ENCODE results near the gene SSNA1. TPM values are rescaled to one million over a fixed set of nuclear protein-coding genes. Genes with fewer than 3 reads are reported as not detected.

The SSNA1 gene
- total and polyA plus RNA-seq, 4 donors, result 30.5 to 87.1 (median 57.2) TPM

Small RNA genes lying within 50 kb of the gene (microRNA-seq; reads per million reads assigned to microRNA genes)
- 0 reads per million in 2 donors for gene MIR3621

Other genes starting within 250 kb of the SSNA1 start
Only the 30 nearest of the 33 such genes appear.
- 100 to 1,000 TPM; 128 to 145 TPM for gene PTGDS, start 211.2 kb upstream of the SSNA1 start, total RNA-seq
- gene PTGDS, start 211.2 kb upstream of the SSNA1 start, polyA plus RNA-seq, result 10 to 100 TPM; 12.2 to 13.9 TPM
- 1 to 10 TPM in 1 of 2 donors, under 1 TPM in 1; 0.36 to 1.1 TPM for gene LCNL1, start 205.7 kb upstream of the SSNA1 start, total RNA-seq
- under 1 TPM in 1 of 2 donors, not detected in 1; 0.15 TPM for gene LCNL1, start 205.7 kb upstream of the SSNA1 start, polyA plus RNA-seq
- gene PAXX, start 196.3 kb upstream of the SSNA1 start, total RNA-seq, result 10 to 100 TPM; 27.8 to 42.0 TPM
- gene PAXX, start 196.3 kb upstream of the SSNA1 start, polyA plus RNA-seq, result 100 to 1,000 TPM in 1 of 2 donors, 10 to 100 TPM in 1; 39.9 to 192 TPM
- gene CLIC3, start 192.1 kb upstream of the SSNA1 start, total RNA-seq, result 1 to 10 TPM; 3.8 to 7.0 TPM
- 1 to 10 TPM; 1.6 to 6.7 TPM for gene CLIC3, start 192.1 kb upstream of the SSNA1 start, polyA plus RNA-seq
- 10 to 100 TPM; 27.3 to 60.0 TPM for gene ABCA2, start 160.4 kb upstream of the SSNA1 start, total RNA-seq
- 10 to 100 TPM in 1 of 2 donors, 1 to 10 TPM in 1; 9.0 to 48.1 TPM for gene ABCA2, start 160.4 kb upstream of the SSNA1 start, polyA plus RNA-seq
- under 1 TPM; 0.27 to 0.68 TPM for gene FUT7, start 156.6 kb upstream of the SSNA1 start, total RNA-seq
- not detected for gene FUT7, start 156.6 kb upstream of the SSNA1 start, polyA plus RNA-seq
- 100 to 1,000 TPM in 1 of 2 donors, 10 to 100 TPM in 1; 99.3 to 217 TPM for gene NPDC1, start 142.5 kb upstream of the SSNA1 start, total RNA-seq
- 100 to 1,000 TPM in 1 of 2 donors, 10 to 100 TPM in 1; 26.5 to 190 TPM for gene NPDC1, start 142.5 kb upstream of the SSNA1 start, polyA plus RNA-seq
- 1 to 10 TPM in 1 of 2 donors, under 1 TPM in 1; 0.16 to 1.7 TPM for gene ENTPD2, start 134.6 kb upstream of the SSNA1 start, total RNA-seq
- not detected for gene ENTPD2, start 134.6 kb upstream of the SSNA1 start, polyA plus RNA-seq
- under 1 TPM; 0.26 to 0.60 TPM for gene SAPCD2, start 118.1 kb upstream of the SSNA1 start, total RNA-seq
- under 1 TPM in 1 of 2 donors, not detected in 1; 0.50 TPM for gene SAPCD2, start 118.1 kb upstream of the SSNA1 start, polyA plus RNA-seq
- 10 to 100 TPM in 1 of 2 donors, 1 to 10 TPM in 1; 7.9 to 20.6 TPM for gene UAP1L1, start 111.2 kb upstream of the SSNA1 start, total RNA-seq
- 10 to 100 TPM in 1 of 2 donors, 1 to 10 TPM in 1; 4.1 to 13.2 TPM for gene UAP1L1, start 111.2 kb upstream of the SSNA1 start, polyA plus RNA-seq
- 10 to 100 TPM; 28.4 to 52.2 TPM for gene MAN1B1, start 101.7 kb upstream of the SSNA1 start, total RNA-seq
- 100 to 1,000 TPM in 1 of 2 donors, 10 to 100 TPM in 1; 21.2 to 104 TPM for gene MAN1B1, start 101.7 kb upstream of the SSNA1 start, polyA plus RNA-seq
- 100 to 1,000 TPM in 1 of 2 donors, 10 to 100 TPM in 1; 97.4 to 153 TPM for gene DPP7, start 73.9 kb upstream of the SSNA1 start, total RNA-seq
- gene DPP7, start 73.9 kb upstream of the SSNA1 start, polyA plus RNA-seq, result 100 to 1,000 TPM in 1 of 2 donors, 10 to 100 TPM in 1; 98.8 to 598 TPM
- not detected for gene GRIN1, start 49.5 kb upstream of the SSNA1 start, total RNA-seq
- gene GRIN1, start 49.5 kb upstream of the SSNA1 start, polyA plus RNA-seq, result not detected
- not detected for gene LRRC26, start 18.6 kb upstream of the SSNA1 start, total RNA-seq
- not detected for gene LRRC26, start 18.6 kb upstream of the SSNA1 start, polyA plus RNA-seq
- gene TMEM210, start 16.6 kb upstream of the SSNA1 start, total RNA-seq, result not detected
- gene TMEM210, start 16.6 kb upstream of the SSNA1 start, polyA plus RNA-seq, result not detected
- gene ANAPC2, start 116 bp upstream of the SSNA1 start, total RNA-seq, result 10 to 100 TPM; 38.7 to 54.0 TPM
- gene ANAPC2, start 116 bp upstream of the SSNA1 start, polyA plus RNA-seq, result 10 to 100 TPM; 13.3 to 84.5 TPM
- gene TPRN, start 12.1 kb downstream of the SSNA1 start, total RNA-seq, result 1 to 10 TPM; 4.3 to 5.9 TPM
- 10 to 100 TPM in 1 of 2 donors, 1 to 10 TPM in 1; 5.5 to 10.8 TPM for gene TPRN, start 12.1 kb downstream of the SSNA1 start, polyA plus RNA-seq
- 10 to 100 TPM; 21.5 to 25.7 TPM for gene TMEM203, start 17.0 kb downstream of the SSNA1 start, total RNA-seq
- 10 to 100 TPM; 25.9 to 27.5 TPM for gene TMEM203, start 17.0 kb downstream of the SSNA1 start, polyA plus RNA-seq
- gene NDOR1, start 17.0 kb downstream of the SSNA1 start, total RNA-seq, result 10 to 100 TPM; 10.0 to 14.2 TPM
- 10 to 100 TPM in 1 of 2 donors, 1 to 10 TPM in 1; 3.0 to 20.4 TPM for gene NDOR1, start 17.0 kb downstream of the SSNA1 start, polyA plus RNA-seq
- 1 to 10 TPM; 2.2 to 3.4 TPM for gene RNF208, start 33.6 kb downstream of the SSNA1 start, total RNA-seq
- gene RNF208, start 33.6 kb downstream of the SSNA1 start, polyA plus RNA-seq, result 10 to 100 TPM in 1 of 2 donors, 1 to 10 TPM in 1; 2.9 to 11.8 TPM
- not detected for gene CYSRT1, start 36.5 kb downstream of the SSNA1 start, total RNA-seq
- 1 to 10 TPM in 1 of 2 donors, not detected in 1; 1.1 TPM for gene CYSRT1, start 36.5 kb downstream of the SSNA1 start, polyA plus RNA-seq
- not detected for gene RNF224, start 38.8 kb downstream of the SSNA1 start, total RNA-seq
- gene RNF224, start 38.8 kb downstream of the SSNA1 start, polyA plus RNA-seq, result under 1 TPM; 0.08 to 0.25 TPM
- not detected for gene SLC34A3, start 42.2 kb downstream of the SSNA1 start, total RNA-seq
- not detected for gene SLC34A3, start 42.2 kb downstream of the SSNA1 start, polyA plus RNA-seq
- 100 to 1,000 TPM in 1 of 2 donors, 10 to 100 TPM in 1; 86.9 to 152 TPM for gene TUBB4B, start 52.6 kb downstream of the SSNA1 start, total RNA-seq
- 100 to 1,000 TPM in 1 of 2 donors, 10 to 100 TPM in 1; 94.2 to 128 TPM for gene TUBB4B, start 52.6 kb downstream of the SSNA1 start, polyA plus RNA-seq
- gene STPG3, start 62.6 kb downstream of the SSNA1 start, total RNA-seq, result not detected
- not detected for gene STPG3, start 62.6 kb downstream of the SSNA1 start, polyA plus RNA-seq
- 10 to 100 TPM; 35.5 to 40.9 TPM for gene NELFB, start 66.7 kb downstream of the SSNA1 start, total RNA-seq
- 10 to 100 TPM; 21.7 to 47.9 TPM for gene NELFB, start 66.7 kb downstream of the SSNA1 start, polyA plus RNA-seq
- gene TOR4A, start 89.0 kb downstream of the SSNA1 start, total RNA-seq, result 10 to 100 TPM; 10.4 to 14.0 TPM
- gene TOR4A, start 89.0 kb downstream of the SSNA1 start, polyA plus RNA-seq, result 1 to 10 TPM; 2.6 to 6.0 TPM
- 10 to 100 TPM; 13.3 to 26.6 TPM for gene NRARP, start 113.6 kb downstream of the SSNA1 start, total RNA-seq
- under 1 TPM; 0.50 to 0.97 TPM for gene NRARP, start 113.6 kb downstream of the SSNA1 start, polyA plus RNA-seq
- 10 to 100 TPM; 21.9 to 38.2 TPM for gene EXD3, start 234.5 kb downstream of the SSNA1 start, total RNA-seq
- 10 to 100 TPM; 15.9 to 96.8 TPM for gene EXD3, start 234.5 kb downstream of the SSNA1 start, polyA plus RNA-seq
- 1 to 10 TPM; 4.1 to 8.5 TPM for gene NOXA1, start 234.7 kb downstream of the SSNA1 start, total RNA-seq
- 10 to 100 TPM in 1 of 2 donors, 1 to 10 TPM in 1; 2.9 to 12.6 TPM for gene NOXA1, start 234.7 kb downstream of the SSNA1 start, polyA plus RNA-seq